ENCODE measurements around the gene UBE2S.

The UBE2S gene

GRCh38 chr19:55384920-55385723, 22.5 kb downstream of the UBE2S start:
- in situ Hi-C loops (cut with MboI; ENCODE audit: low sequenced_read_pairs): no loop called here

GRCh38 chr19:55384131-55384919, 23.3 kb downstream of the UBE2S start, which contains the start of gene TMEM238:
Gene TMEM238 (minus strand): TSS chr19:55384292. CDS start chr19:55384259, 33 bp downstream.
- in situ Hi-C loops (cut with MboI; ENCODE audit: low sequenced_read_pairs): no loop called here

GRCh38 chr19:55383279-55384130, 24.1 kb downstream of the UBE2S start:
- in situ Hi-C loops (cut with MboI; ENCODE audit: low sequenced_read_pairs): no loop called here

GRCh38 chr19:55382522-55383054, 25.0 kb downstream of the UBE2S start:
- in situ Hi-C loops (cut with MboI; ENCODE audit: low sequenced_read_pairs): no loop called here

- in situ Hi-C loops (cut with MboI; ENCODE audit: low sequenced_read_pairs): no loop called here
Measured at GRCh38 chr19:55382013-55382412, 25.6 kb downstream of the UBE2S start.

- in situ Hi-C loops (cut with MboI; ENCODE audit: low sequenced_read_pairs): no loop called here
Measured at GRCh38 chr19:55379174-55379573, 28.4 kb downstream of the UBE2S start.

- in situ Hi-C loops (cut with MboI; ENCODE audit: low sequenced_read_pairs): no loop called here
Measured at GRCh38 chr19:55377356-55378131, 30.0 kb downstream of the UBE2S start.

- in situ Hi-C loops (cut with MboI; ENCODE audit: low sequenced_read_pairs): no loop called here
Measured at GRCh38 chr19:55376241-55376933, 31.2 kb downstream of the UBE2S start, which contains the start of gene TMEM190. Gene TMEM190 (plus strand): TSS chr19:55376826. CDS start chr19:55376854, 28 bp downstream.

GRCh38 chr19:55373993-55374757, 33.4 kb downstream of the UBE2S start:
- in situ Hi-C loops (cut with MboI; ENCODE audit: low sequenced_read_pairs): no loop called here

- in situ Hi-C loops (cut with MboI; ENCODE audit: low sequenced_read_pairs): no loop called here
Measured at GRCh38 chr19:55373306-55373992, 34.1 kb downstream of the UBE2S start.

- in situ Hi-C loops (cut with MboI; ENCODE audit: low sequenced_read_pairs): no loop called here
Measured at GRCh38 chr19:55372316-55373081, 35.1 kb downstream of the UBE2S start.

- in situ Hi-C loops (cut with MboI; ENCODE audit: low sequenced_read_pairs): no loop called here
Measured at GRCh38 chr19:55370305-55370988, 37.1 kb downstream of the UBE2S start, which contains the start of gene IL11. Gene IL11 (minus strand): TSS chr19:55370463. CDS start chr19:55370310, 153 bp downstream.

GRCh38 chr19:55369653-55370304, 37.8 kb downstream of the UBE2S start:
- in situ Hi-C loops (cut with MboI; ENCODE audit: low sequenced_read_pairs): no loop called here

- in situ Hi-C loops (cut with MboI; ENCODE audit: low sequenced_read_pairs): no loop called here
Measured at GRCh38 chr19:55368701-55369563, 38.7 kb downstream of the UBE2S start.

- in situ Hi-C loops (cut with MboI; ENCODE audit: low sequenced_read_pairs): no loop called here
Measured at GRCh38 chr19:55368106-55368505, 39.5 kb downstream of the UBE2S start.

Measured in HL-60/S4 treated with retinoic acid at 250 ng/mL for 4 days and 3 days (cell line).